Right atrium auricular region (tissue), 2 donors: Measurements from ENCODE around the gene PACSIN2. TPM values are rescaled to one million over a fixed set of nuclear protein-coding genes. Genes with fewer than 3 reads are reported as not detected.
"Not testable (repeated sequence)": the region's sequence is repeated elsewhere in the genome, so short reads cannot be mapped to it uniquely, and the experiment has no call there.

Experiments used
- DNase-seq: peaks from one replicate; pipeline ENCODE4 v3.0.0-alpha.2; 2019; ENCODE audit warnings: low spot score
- H3K27ac ChIP-seq, 2 donors: fragments of 200-600 bp; sonication (generic); 1 replicate in 1 of 2; 2 replicates in 1 of 2; pipeline ENCODE4 v1.5.1; 2016 to 2019
- H3K27me3 ChIP-seq, 2 donors: fragments of 200-600 bp; sonication (generic); one replicate each; pipeline versions ENCODE4 v1.5.1 to v1.6.0; 2017 to 2019
- H3K36me3 ChIP-seq: fragments of 200-600 bp; sonication (generic); one replicate; pipeline ENCODE4 v1.5.1; 2016
- H3K4me1 ChIP-seq, 2 donors: fragments of 200-600 bp; sonication (generic); one replicate each; pipeline versions ENCODE4 v1.5.1 to v1.6.0; 2017 to 2019
- H3K4me3 ChIP-seq, 2 donors: fragments of 200-600 bp; sonication (generic); 1 replicate in 1 of 2; 2 replicates in 1 of 2; pipeline ENCODE4 v1.5.1; 2017 to 2019; ENCODE audit warnings: mild to moderate bottlenecking in 1 of 2, moderate library complexity in 1 of 2
- H3K9me3 ChIP-seq, 2 donors: fragments of 200-600 bp; sonication (generic); one replicate each; pipeline ENCODE4 v1.5.1; 2019
- CTCF ChIP-seq, 2 donors: fragments of 200-600 bp; sonication (generic); IDR thresholded peaks; one replicate each; pipeline ENCODE4 v1.5.1; 2019; ENCODE audit warnings: antibody characterized with exemption in 2 of 2
- total RNA-seq, 2 donors: library from RNA; depleted of rRNA; stranded (reverse); fragments of >200 nt; gene quantifications; one replicate each; pipeline ENCODE4 v1.1.0, GENCODE V29; 2016

The PACSIN2 gene
- total RNA-seq, 2 donors from 2014 or later: 66.3 to 89.8 TPM

- H3K9me3 ChIP-seq: no peaks in the 10 kb centered on the region
- no peaks in the 10 kb centered on the region for H3K27me3 ChIP-seq
- peak overlapping the region; percentile 62 to 68 for H3K27ac ChIP-seq
- H3K36me3 ChIP-seq: no peaks in the 10 kb centered on the region
- TF ChIP-seq CTCF (IDR thresholded peaks at IDR 0.05): no peak
- no peak for DNase-seq
- no peak overlapping the region for H3K4me3 ChIP-seq
- peaks cover 0 to 96% of the 10 kb centered on the region in 2 donors for H3K4me1 ChIP-seq
These were observed 92.4 kb downstream of the PACSIN2 start for GRCh38 chr22:42922374-42923191.

GRCh38 chr22:42920101-42920820, 94.7 kb downstream of the PACSIN2 start:
- Histone ChIP-seq H3K36me3 (no peaks in the 10 kb centered on the region), H3K9me3 (no peaks in the 10 kb centered on the region), H3K27ac (peak overlapping the region; percentile 29 to 68), H3K27me3 (no peaks in the 10 kb centered on the region), H3K4me1 (peaks cover 0 to 91% of the 10 kb centered on the region in 2 donors), H3K4me3 (no peak overlapping the region)
- DNase-seq: no peak
- TF ChIP-seq CTCF (IDR thresholded peaks at IDR 0.05): no peak

- Histone ChIP-seq H3K4me1 (peaks cover 0 to 90% of the 10 kb centered on the region in 2 donors), H3K27ac (peak overlapping the region; percentile 57 to 68)
- DNase-seq: no peak
These were observed 95.8 kb downstream of the PACSIN2 start for GRCh38 chr22:42919199-42919598.

GRCh38 chr22:42918500-42918899, 96.4 kb downstream of the PACSIN2 start:
- Histone ChIP-seq H3K27me3 (no peaks in the 10 kb centered on the region), H3K4me3 (no peak overlapping the region), H3K9me3 (no peaks in the 10 kb centered on the region), H3K4me1 (peaks cover 0 to 87% of the 10 kb centered on the region in 2 donors), H3K36me3 (no peaks in the 10 kb centered on the region), H3K27ac (peak overlapping the region; percentile 57 to 68)
- DNase-seq: no peak
- no peak for TF ChIP-seq CTCF (IDR thresholded peaks at IDR 0.05)

More at GRCh38 chr22:42919199-42919598, 95.8 kb downstream of the PACSIN2 start:
- no peak for TF ChIP-seq CTCF (IDR thresholded peaks at IDR 0.05)
- Histone ChIP-seq H3K4me3 (no peak overlapping the region), H3K27me3 (no peaks in the 10 kb centered on the region), H3K9me3 (no peaks in the 10 kb centered on the region), H3K36me3 (no peaks in the 10 kb centered on the region)

- not testable (repeated sequence) for H3K27me3 ChIP-seq, DNase-seq, H3K27ac ChIP-seq, H3K9me3 ChIP-seq, H3K36me3 ChIP-seq, H3K4me3 ChIP-seq
- H3K4me1 ChIP-seq: peaks cover 0 to 83% of the 10 kb centered on the region in 2 donors
These were observed 97.6 kb downstream of the PACSIN2 start for GRCh38 chr22:42917358-42917757.
